Esophagus muscularis mucosa (tissue), 4 donors: Measurements from ENCODE around the gene ARIH1. TPM values are rescaled to one million over a fixed set of nuclear protein-coding genes. Genes with fewer than 3 reads are reported as not detected.

Experiments
- DNase-seq: peaks from one replicate; pipeline ENCODE4 v3.0.0-alpha.2; 2017; ENCODE audit errors: extremely low spot score
- H3K27ac ChIP-seq, 4 donors: fragments of 200-600 bp; sonication (generic); replicated peaks in 1 of 4; 1 replicate in 3 of 4; 2 replicates in 1 of 4; pipeline ENCODE4 v1.5.1; 2016 to 2019; ENCODE audit warnings: mild to moderate bottlenecking in 1 of 4
- H3K27me3 ChIP-seq, 4 donors: fragments of 200-600 bp; sonication (generic); one replicate each; pipeline versions ENCODE4 v1.5.1 to v1.6.0; 2016 to 2019
- H3K36me3 ChIP-seq, 4 donors: fragments of 200-600 bp; sonication (generic); one replicate each; pipeline ENCODE4 v1.5.1; 2016 to 2019
- H3K4me1 ChIP-seq, 4 donors: fragments of 200-600 bp; sonication (generic); one replicate each; pipeline ENCODE4 v1.5.1; 2016 to 2019
- H3K4me3 ChIP-seq, 4 donors: fragments of 200-600 bp; sonication (generic); 1 replicate in 2 of 4; 2 replicates in 2 of 4; pipeline ENCODE4 v1.5.1; 2016 to 2019; ENCODE audit warnings: mild to moderate bottlenecking in 4 of 4, moderate library complexity in 1 of 4
- H3K9me3 ChIP-seq, 4 donors: fragments of 200-600 bp; sonication (generic); 1 replicate in 3 of 4; 2 replicates in 1 of 4; pipeline ENCODE4 v1.5.1; 2016 to 2019
- EP300 ChIP-seq: sonication (generic); formaldehyde crosslinking; IDR thresholded peaks from one replicate; pipeline ENCODE4 v1.6.1; 2017; ENCODE audit warnings: antibody characterized with exemption
- POLR2A ChIP-seq: fragments of 450-650 bp; IDR thresholded peaks from one replicate; pipeline ENCODE4 v1.6.1; 2017; ENCODE audit warnings: antibody characterized with exemption, moderate library complexity, mild to moderate bottlenecking, low read depth
- POLR2AphosphoS5 ChIP-seq, 2 donors: sonication (generic); formaldehyde crosslinking; IDR thresholded peaks; one replicate each; pipeline ENCODE4 v1.6.1; 2017; ENCODE audit warnings: antibody characterized with exemption in 2 of 2
- WGBS: methylation state at CpG from one replicate; pipeline ENCODE4 v1.1.5; 2018; 5-methylcytosine and 5-hydroxymethylcytosine counted together
- intact Hi-C: fragments of 100-400 bp; cut with DNase I; formaldehyde crosslinking; loops from one replicate; pipeline ENCODE4 v1.15.1; 2023
- total RNA-seq, 4 donors: library from RNA; depleted of rRNA; stranded (reverse); fragments of >200 nt; gene quantifications; one replicate each; pipeline versions ENCODE4 v1.1.0 to v1.2.1, GENCODE V29; 2016
- TF ChIP-seq, protein P1 (sequence below), 3 experiments: fragments of 200-600 bp in 2 of 3; fragments of 450-650 bp in 1 of 3; sonication (generic) in 2 of 3; IDR thresholded peaks; one replicate each; pipeline ENCODE4 v1.5.1; 2017 to 2019; ENCODE audit warnings: antibody characterized with exemption in 3 of 3, mild to moderate bottlenecking in 2 of 3, moderate library complexity in 1 of 3

Gene ARIH1
- total RNA-seq, 4 donors from 2014 or later, result 37.4 to 59.9 (median 43.3) TPM

DNA sequence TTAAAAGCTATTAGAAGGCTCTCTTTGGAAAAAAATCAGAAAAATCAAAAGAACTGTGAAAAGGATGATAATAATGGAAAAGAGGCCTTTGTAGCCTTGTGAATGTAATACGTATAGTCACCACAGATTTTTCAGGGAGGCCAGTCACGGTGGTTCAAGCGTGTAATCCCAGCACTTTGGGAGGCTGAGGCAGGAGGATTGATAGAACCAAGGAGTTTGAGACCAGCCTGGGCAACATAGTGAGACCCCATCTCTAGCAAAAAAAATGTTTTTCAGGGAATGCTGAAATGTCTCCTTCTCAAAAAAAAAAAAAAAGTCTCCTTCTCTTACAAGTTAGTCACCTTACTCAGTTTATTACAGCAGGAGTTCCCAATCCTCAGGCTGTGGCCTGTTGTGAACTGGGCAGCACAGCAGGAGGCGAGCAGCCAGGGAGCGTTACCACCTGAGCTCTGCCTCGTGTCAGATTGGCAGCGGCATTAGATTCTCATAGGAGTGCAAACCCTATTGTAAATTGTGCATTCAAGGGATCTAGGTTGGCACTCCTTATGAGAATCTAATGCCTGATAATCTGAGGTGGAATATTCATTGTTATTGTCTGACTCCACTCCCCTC lies 15.9 kb downstream of the ARIH1 start:
- Histone ChIP-seq H3K27me3 (no peaks in the 10 kb centered on the region), H3K9me3 (no peaks in the 10 kb centered on the region), H3K27ac (no peak overlapping the region), H3K36me3 (no peaks in the 10 kb centered on the region), H3K4me1 (peaks cover 58 to 96% (median 95%) of the 10 kb centered on the region in 4 donors), H3K4me3 (no peak overlapping the region)
- 98% methylated on average over 7 of the region's 7 CpGs for WGBS
- intact Hi-C loops, result loop anchor here (10.0 kb wide), 1 partner anchor 45 kb away; no protein-coding TSS in a partner anchor
- DNase-seq, result no peak
- TF ChIP-seq, protein P1, sequence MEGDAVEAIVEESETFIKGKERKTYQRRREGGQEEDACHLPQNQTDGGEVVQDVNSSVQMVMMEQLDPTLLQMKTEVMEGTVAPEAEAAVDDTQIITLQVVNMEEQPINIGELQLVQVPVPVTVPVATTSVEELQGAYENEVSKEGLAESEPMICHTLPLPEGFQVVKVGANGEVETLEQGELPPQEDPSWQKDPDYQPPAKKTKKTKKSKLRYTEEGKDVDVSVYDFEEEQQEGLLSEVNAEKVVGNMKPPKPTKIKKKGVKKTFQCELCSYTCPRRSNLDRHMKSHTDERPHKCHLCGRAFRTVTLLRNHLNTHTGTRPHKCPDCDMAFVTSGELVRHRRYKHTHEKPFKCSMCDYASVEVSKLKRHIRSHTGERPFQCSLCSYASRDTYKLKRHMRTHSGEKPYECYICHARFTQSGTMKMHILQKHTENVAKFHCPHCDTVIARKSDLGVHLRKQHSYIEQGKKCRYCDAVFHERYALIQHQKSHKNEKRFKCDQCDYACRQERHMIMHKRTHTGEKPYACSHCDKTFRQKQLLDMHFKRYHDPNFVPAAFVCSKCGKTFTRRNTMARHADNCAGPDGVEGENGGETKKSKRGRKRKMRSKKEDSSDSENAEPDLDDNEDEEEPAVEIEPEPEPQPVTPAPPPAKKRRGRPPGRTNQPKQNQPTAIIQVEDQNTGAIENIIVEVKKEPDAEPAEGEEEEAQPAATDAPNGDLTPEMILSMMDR (IDR thresholded peaks at IDR 0.05), result no peak
- no peak for TF ChIP-seq EP300
- TF ChIP-seq POLR2AphosphoS5 (IDR thresholded peaks at IDR 0.05), result no peak
- TF ChIP-seq POLR2A, result no peak

DNA sequence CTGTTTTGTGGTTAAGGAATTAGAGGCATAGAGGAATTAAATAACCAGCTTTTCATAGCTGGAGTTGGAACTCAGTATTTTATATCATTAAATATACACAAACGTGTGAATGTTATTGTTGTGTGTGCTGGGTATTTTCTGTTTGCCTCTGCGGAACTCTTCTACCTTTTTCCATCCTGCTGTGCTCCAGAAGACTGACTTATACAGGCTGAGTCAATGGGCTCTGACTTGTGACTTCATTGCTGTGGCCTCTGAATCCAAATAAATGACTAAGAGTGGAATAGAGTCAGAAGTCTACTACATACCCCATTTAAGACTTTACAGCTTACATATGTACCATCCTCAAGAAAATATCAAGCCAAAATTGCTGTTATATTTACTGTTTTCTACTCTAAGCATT lies 17.6 kb downstream of the ARIH1 start:
- intact Hi-C loops, result no loop called here
- Histone ChIP-seq H3K4me1 (peaks cover 64 to 100% (median 98%) of the 10 kb centered on the region in 4 donors), H3K4me3 (no peak overlapping the region), H3K9me3 (no peaks in the 10 kb centered on the region), H3K27me3 (no peaks in the 10 kb centered on the region), H3K27ac (no peak overlapping the region), H3K36me3 (no peaks in the 10 kb centered on the region)
- 16% methylated on average over 2 of the region's 2 CpGs for WGBS
- DNase-seq, result no peak
- TF ChIP-seq POLR2AphosphoS5 (IDR thresholded peaks at IDR 0.05) (no peak), POLR2A (no peak), EP300 (no peak)
- TF ChIP-seq, protein P1 (IDR thresholded peaks at IDR 0.05), result no peak

DNA sequence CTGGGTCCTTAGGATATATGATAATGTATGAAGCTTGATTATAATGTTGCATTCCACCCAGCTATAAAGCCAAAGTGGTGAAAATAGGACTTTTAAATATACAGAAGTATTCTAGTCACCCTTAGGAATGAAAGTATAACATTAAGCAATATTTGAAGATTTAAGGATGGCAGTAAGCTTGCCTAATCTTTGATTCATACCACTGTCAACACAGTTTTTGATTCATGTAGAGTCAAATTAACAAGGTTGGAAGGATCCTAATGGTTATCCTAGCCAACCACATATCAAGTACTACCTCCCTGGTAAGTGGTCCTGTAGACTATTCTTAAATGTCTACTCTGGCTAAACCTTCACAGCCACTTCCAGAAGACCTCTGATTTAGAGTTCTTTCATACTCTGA lies 18.6 kb downstream of the ARIH1 start:
- H3K4me3 ChIP-seq, result no peak overlapping the region
- intact Hi-C loops, result no loop called here
- DNase-seq, result no peak
- TF ChIP-seq, protein P1 (IDR thresholded peaks at IDR 0.05), result no peak
- no peak for TF ChIP-seq POLR2A
- no peak for TF ChIP-seq EP300
- no peak for TF ChIP-seq POLR2AphosphoS5 (IDR thresholded peaks at IDR 0.05)
- H3K4me1 ChIP-seq, result peaks cover 54 to 100% (median 98%) of the 10 kb centered on the region in 4 donors
- no peaks in the 10 kb centered on the region for H3K9me3 ChIP-seq
- H3K36me3 ChIP-seq, result no peaks in the 10 kb centered on the region
- no peak overlapping the region for H3K27ac ChIP-seq
- H3K27me3 ChIP-seq, result no peaks in the 10 kb centered on the region

DNA sequence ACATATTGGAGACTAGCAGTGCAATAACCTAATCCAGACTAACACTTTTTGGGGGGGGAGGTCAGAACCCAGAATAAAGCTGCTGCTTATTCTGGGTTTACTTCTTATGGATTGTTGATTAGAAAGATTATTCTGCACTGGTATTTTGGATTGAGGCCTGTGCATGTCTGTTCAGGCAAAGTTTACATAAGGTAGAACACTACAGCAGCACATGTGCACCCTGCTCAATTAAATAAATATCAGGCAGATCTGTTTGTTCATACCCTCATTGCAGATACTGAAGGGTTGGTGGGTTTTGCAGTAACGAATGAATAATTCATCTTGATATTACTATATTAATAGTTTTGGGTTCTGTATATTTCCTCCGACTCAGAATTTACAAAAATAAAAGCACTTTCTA lies 19.1 kb downstream of the ARIH1 start:
- 59% methylated on average over 2 of the region's 2 CpGs for WGBS
- H3K4me3 ChIP-seq, result no peak overlapping the region

More for the DNA sequence above, 19.1 kb downstream of the ARIH1 start:
- Histone ChIP-seq H3K9me3 (no peaks in the 10 kb centered on the region), H3K36me3 (no peaks in the 10 kb centered on the region), H3K27ac (no peak overlapping the region), H3K4me1 (peaks cover 54 to 98% (median 94%) of the 10 kb centered on the region in 4 donors), H3K27me3 (no peaks in the 10 kb centered on the region)
- TF ChIP-seq POLR2A (no peak), EP300 (no peak), POLR2AphosphoS5 (IDR thresholded peaks at IDR 0.05) (no peak)
- TF ChIP-seq, protein P1 (IDR thresholded peaks at IDR 0.05), result no peak
- intact Hi-C loops, result no loop called here
- no peak for DNase-seq
